H9 (cell line): Measurements from ENCODE around the gene CSF1. TPM values are rescaled to one million over a fixed set of nuclear protein-coding genes. Genes with fewer than 3 reads are reported as not detected.

Source experiments
- DNase-seq: peaks from one replicate; pipeline ENCODE4 v3.0.0-alpha.2; 2017
- H2AFZ ChIP-seq: one replicate; pipeline ENCODE4 v1.6.1; 2013; ENCODE audit warnings: mild to moderate bottlenecking, low read length, control low read depth, moderate library complexity
- H2AK5ac ChIP-seq: 2 replicates; pipeline ENCODE4 v1.6.1; 2013; ENCODE audit warnings: low read length, control low read depth, mixed read lengths; ENCODE audit not compliant: insufficient read length
- H2BK120ac ChIP-seq: one replicate; pipeline ENCODE4 v1.6.1; 2013; ENCODE audit warnings: low read depth, mild to moderate bottlenecking, low read length, control low read depth, inconsistent platforms; ENCODE audit not compliant: poor library complexity, severe bottlenecking
- H2BK12ac ChIP-seq: 2 replicates; pipeline ENCODE4 v1.6.1; 2013; ENCODE audit warnings: low read length, control low read depth, mixed read lengths, low read depth; ENCODE audit not compliant: insufficient read length
- H2BK15ac ChIP-seq: 2 replicates; pipeline ENCODE4 v1.6.1; 2013; ENCODE audit warnings: low read depth, low read length, control low read depth
- H2BK20ac ChIP-seq: one replicate; pipeline ENCODE4 v1.6.1; 2013; ENCODE audit warnings: low read depth, mild to moderate bottlenecking, low read length, control low read depth, inconsistent platforms; ENCODE audit not compliant: poor library complexity, severe bottlenecking
- H2BK5ac ChIP-seq: 2 replicates; pipeline ENCODE4 v1.6.1; 2013; ENCODE audit warnings: low read length, control low read depth, mixed read lengths; ENCODE audit not compliant: insufficient read length
- H3K14ac ChIP-seq: 2 replicates; pipeline ENCODE4 v1.6.1; 2013; ENCODE audit warnings: low read length, control low read depth; ENCODE audit not compliant: insufficient read depth
- H3K18ac ChIP-seq: 2 replicates; pipeline ENCODE4 v1.6.1; 2013; ENCODE audit warnings: low read depth, mild to moderate bottlenecking, mixed read lengths, low read length, control low read depth; ENCODE audit not compliant: insufficient read length
- H3K23ac ChIP-seq: 2 replicates; pipeline ENCODE4 v1.6.1; 2013; ENCODE audit warnings: low read length, control low read depth, mixed read lengths, low read depth; ENCODE audit not compliant: insufficient read length
- H3K23me2 ChIP-seq: 2 replicates; pipeline ENCODE4 v1.6.1; 2013; ENCODE audit warnings: low read depth, mild to moderate bottlenecking, mixed read lengths, low read length, control low read depth; ENCODE audit not compliant: insufficient read length, poor library complexity, severe bottlenecking
- H3K27ac ChIP-seq: 2 replicates; pipeline ENCODE4 v1.5.1; 2013; ENCODE audit warnings: low read length, control low read depth, mixed read lengths, low read depth; ENCODE audit not compliant: insufficient read length
- H3K27me3 ChIP-seq: 2 replicates; pipeline ENCODE4 v1.6.1; 2013; ENCODE audit warnings: low read length, control low read depth, inconsistent platforms; ENCODE audit not compliant: insufficient read depth
- H3K4ac ChIP-seq: 2 replicates; pipeline ENCODE4 v1.6.1; 2013; ENCODE audit warnings: low read depth, mild to moderate bottlenecking, control low read depth, inconsistent platforms, low read length, moderate library complexity
- H3K4me1 ChIP-seq: 2 replicates; pipeline ENCODE4 v1.6.1; 2013; ENCODE audit warnings: low read length, control low read depth, inconsistent platforms; ENCODE audit not compliant: insufficient read depth
- H3K4me2 ChIP-seq: 2 replicates; pipeline ENCODE4 v1.6.1; 2013; ENCODE audit warnings: low read length, control low read depth, mixed read lengths; ENCODE audit not compliant: insufficient read length, insufficient read depth
- H3K56ac ChIP-seq: 2 replicates; pipeline ENCODE4 v1.6.1; 2013; ENCODE audit warnings: low read depth, mild to moderate bottlenecking, mixed read lengths, low read length, control low read depth; ENCODE audit not compliant: insufficient read length
- H3K79me1 ChIP-seq: 2 replicates; pipeline ENCODE4 v1.6.1; 2013; ENCODE audit warnings: low read depth, mild to moderate bottlenecking, moderate library complexity, low read length, control low read depth, inconsistent platforms; ENCODE audit not compliant: insufficient read depth, poor library complexity, severe bottlenecking
- H3K79me2 ChIP-seq: 2 replicates; pipeline ENCODE4 v1.6.1; 2013; ENCODE audit warnings: low read length, control low read depth, inconsistent platforms; ENCODE audit not compliant: insufficient read depth
- H3K9ac ChIP-seq: 2 replicates; pipeline ENCODE4 v1.6.1; 2013; ENCODE audit warnings: low read length, control low read depth, mixed read lengths; ENCODE audit not compliant: insufficient read length; ENCODE audit errors: extremely low read depth
- H3K9me3 ChIP-seq: one replicate; pipeline ENCODE4 v1.6.1; 2013; ENCODE audit warnings: low read depth, low read length, inconsistent platforms; ENCODE audit not compliant: control insufficient read depth
- H3T11ph ChIP-seq: one replicate; pipeline ENCODE4 v1.6.1; 2013; ENCODE audit warnings: mild to moderate bottlenecking, low read length, control low read depth, inconsistent platforms
- H4K20me1 ChIP-seq: one replicate; pipeline ENCODE4 v1.6.1; 2013; ENCODE audit not compliant: control insufficient read depth, insufficient read length, insufficient read depth
- H4K5ac ChIP-seq: 2 replicates; pipeline ENCODE4 v1.6.1; 2013; ENCODE audit warnings: low read depth, mild to moderate bottlenecking, mixed read lengths, low read length, control low read depth; ENCODE audit not compliant: insufficient read length
- H4K8ac ChIP-seq: replicated peaks from 2 replicates; pipeline ENCODE4 v1.6.1; 2013; ENCODE audit warnings: low read length, control low read depth, mixed read lengths, low read depth; ENCODE audit not compliant: insufficient read length
- H4K91ac ChIP-seq: 2 replicates; pipeline ENCODE4 v1.6.1; 2013; ENCODE audit warnings: low read depth, mild to moderate bottlenecking, moderate library complexity, mixed read lengths, low read length, control low read depth; ENCODE audit not compliant: insufficient read length
- H3K27ac Mint-ChIP-seq, 3 experiments: 2 replicates in 2 of 3; 3 replicates in 1 of 3; pipeline ENCODE4 v1.8.0; 2020 to 2021; ENCODE audit warnings: mixed read lengths in 3 of 3, mild to moderate bottlenecking in 1 of 3, moderate library complexity in 1 of 3
- H3K27me3 Mint-ChIP-seq: 2 replicates; pipeline ENCODE4 v1.8.0; 2021; ENCODE audit warnings: low read depth, mild to moderate bottlenecking, moderate library complexity, mixed read lengths
- H3K36me3 Mint-ChIP-seq, 3 experiments: 2 replicates in 2 of 3; 3 replicates in 1 of 3; pipeline ENCODE4 v1.8.0; 2020 to 2021; ENCODE audit warnings: low read depth in 3 of 3, mixed read lengths in 3 of 3; ENCODE audit not compliant: insufficient read depth in 1 of 3
- H3K4me1 Mint-ChIP-seq, 2 experiments: 2 replicates each; pipeline ENCODE4 v1.8.0; 2020; ENCODE audit warnings: mixed read lengths in 2 of 2
- H3K4me3 Mint-ChIP-seq, 2 experiments: 2 replicates in 1 of 2; 3 replicates in 1 of 2; pipeline ENCODE4 v1.8.0; 2020 to 2021; ENCODE audit warnings: mild to moderate bottlenecking in 2 of 2, mixed read lengths in 2 of 2, moderate library complexity in 1 of 2
- H3K9me3 Mint-ChIP-seq, 2 experiments: 2 replicates in 1 of 2; 3 replicates in 1 of 2; pipeline ENCODE4 v1.8.0; 2020; ENCODE audit warnings: mild to moderate bottlenecking in 2 of 2, mixed read lengths in 2 of 2, moderate library complexity in 1 of 2
- CTCF ChIP-seq: fragments of 200-600 bp; sonication (generic); conservative IDR thresholded peaks from 3 replicates; pipeline ENCODE4 v1.8.0; 2021; ENCODE audit warnings: antibody characterized with exemption, mild to moderate bottlenecking
- WGBS: extraction: QIAGEN DNeasy Blood & Tissue Kit; methylation state at CpG from one replicate; pipeline ENCODE4 v1.1.7; 2013; ENCODE audit warnings: missing lambda C conversion rate, low lambda C conversion rate, mixed read lengths; ENCODE audit not compliant: insufficient read length; ENCODE audit errors: extremely low coverage; 5-methylcytosine and 5-hydroxymethylcytosine counted together
- total RNA-seq: library from RNA; stranded (reverse); gene quantifications from 2 replicates; pipeline ENCODE4 v1.2.1, GENCODE V29; 2021

The CSF1 gene
- total RNA-seq, 1 experiment from 2014 or later = 2.3 TPM

- no peak for TF ChIP-seq CTCF
- Histone ChIP-seq H3K4me2 (no peak overlapping the region), H2BK20ac (no peak overlapping the region), H3K14ac (peak overlapping the region; percentile 62), H4K8ac (no peak overlapping the region), H3K4ac (no peak overlapping the region), H3K9ac (no peak overlapping the region), H2BK120ac (no peak overlapping the region), H3K56ac (no peak overlapping the region), H2AK5ac (no peak overlapping the region), H3K27ac (no peak overlapping the region), H3K23me2 (no peaks in the 10 kb centered on the region), H3K9me3 (no peaks in the 10 kb centered on the region), H2AFZ (no peak overlapping the region), H2BK5ac (no peak overlapping the region), H3K23ac (no peak overlapping the region), H3K18ac (peak overlapping the region; percentile 43), H3K27me3 (no peaks in the 10 kb centered on the region), H3K79me1 (no peaks in the 10 kb centered on the region), H2BK12ac (no peak overlapping the region), H3K4me1 (no peaks in the 10 kb centered on the region; the same call in 1 of the 2 replicates), H2BK15ac (no peak overlapping the region), H3K79me2 (no peaks in the 10 kb centered on the region), H4K20me1 (no peaks in the 10 kb centered on the region), H4K5ac (no peak overlapping the region), H3T11ph (no peak overlapping the region), H4K91ac (no peak overlapping the region)
- peaks cover 8% of the 10 kb centered on the region for H3K27me3 Mint-ChIP-seq
- H3K27ac Mint-ChIP-seq = peak overlapping the region in 2 of 3 experiments; percentile 77 to 88; a peak in 4 of 7 replicates
- H3K4me1 Mint-ChIP-seq = peaks cover 22 to 31% of the 10 kb centered on the region in 2 experiments
- H3K36me3 Mint-ChIP-seq = peaks cover 7 to 25% (median 25%) of the 10 kb centered on the region in 3 experiments; a peak in 6 of 7 replicates
- peak; percentile 17 for DNase-seq
- no peak overlapping the region; a peak in 1 of 5 replicates for H3K4me3 Mint-ChIP-seq
- no peaks in the 10 kb centered on the region for H3K9me3 Mint-ChIP-seq
- WGBS = no CpG with 5 or more reads among the region's 11 CpGs
These were observed 19.1 kb downstream of the CSF1 start for GRCh38 chr1:109929588-109930251.
